ENCODE measurements around the gene EFCAB3. TPM values are rescaled to one million over a fixed set of nuclear protein-coding genes. Genes with fewer than 3 reads are reported as not detected.

Gene EFCAB3
- not detected for polyA plus RNA-seq (2012; ENCODE audit: insufficient read depth, insufficient read length, low read depth)

- no peak within 1 kb of the TSS for H3K4me3 ChIP-seq (ENCODE audit: low read depth, low read length)
Observed at GRCh38 chr17:62380253-62380652, at the start of gene EFCAB3. Gene EFCAB3, plus strand, starts transcription at chr17:62380553. Its CDS starts 2,427 bp downstream, at chr17:62382980.

DNA sequence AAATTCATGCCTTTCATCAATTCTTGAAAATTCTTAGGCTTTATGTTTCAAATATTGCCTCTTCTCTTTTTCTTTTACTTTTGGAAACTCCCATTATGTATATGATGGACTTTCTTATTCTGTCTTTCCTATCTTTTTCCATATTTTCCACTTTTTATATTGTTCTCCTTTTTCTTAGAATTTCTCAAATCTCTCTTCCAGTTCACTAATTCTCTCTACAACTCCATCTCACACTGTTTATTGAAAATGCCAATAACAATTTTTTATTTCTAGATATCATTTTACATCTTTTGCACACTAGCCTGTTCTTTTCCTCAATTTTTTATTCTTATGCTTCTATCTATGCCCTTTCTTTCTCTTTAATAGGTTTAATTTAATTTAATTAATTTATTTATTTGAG is 43.8 kb upstream of the EFCAB3 start:
- TF ChIP-seq, protein P1, sequence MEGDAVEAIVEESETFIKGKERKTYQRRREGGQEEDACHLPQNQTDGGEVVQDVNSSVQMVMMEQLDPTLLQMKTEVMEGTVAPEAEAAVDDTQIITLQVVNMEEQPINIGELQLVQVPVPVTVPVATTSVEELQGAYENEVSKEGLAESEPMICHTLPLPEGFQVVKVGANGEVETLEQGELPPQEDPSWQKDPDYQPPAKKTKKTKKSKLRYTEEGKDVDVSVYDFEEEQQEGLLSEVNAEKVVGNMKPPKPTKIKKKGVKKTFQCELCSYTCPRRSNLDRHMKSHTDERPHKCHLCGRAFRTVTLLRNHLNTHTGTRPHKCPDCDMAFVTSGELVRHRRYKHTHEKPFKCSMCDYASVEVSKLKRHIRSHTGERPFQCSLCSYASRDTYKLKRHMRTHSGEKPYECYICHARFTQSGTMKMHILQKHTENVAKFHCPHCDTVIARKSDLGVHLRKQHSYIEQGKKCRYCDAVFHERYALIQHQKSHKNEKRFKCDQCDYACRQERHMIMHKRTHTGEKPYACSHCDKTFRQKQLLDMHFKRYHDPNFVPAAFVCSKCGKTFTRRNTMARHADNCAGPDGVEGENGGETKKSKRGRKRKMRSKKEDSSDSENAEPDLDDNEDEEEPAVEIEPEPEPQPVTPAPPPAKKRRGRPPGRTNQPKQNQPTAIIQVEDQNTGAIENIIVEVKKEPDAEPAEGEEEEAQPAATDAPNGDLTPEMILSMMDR (IDR thresholded peaks at IDR 0.05; ENCODE audit: low read depth, low read length), result no peak

More at GRCh38 chr17:62380253-62380652, at the start of gene EFCAB3:
- Histone ChIP-seq H3K4me1 (no peaks in the 10 kb centered on the region), H3K27me3 (peaks cover 38% of the 10 kb centered on the region), H3K9me3 (no peaks in the 10 kb centered on the region), H3K36me3 (no peaks in the 10 kb centered on the region)
- TF ChIP-seq, protein P1 (IDR thresholded peaks at IDR 0.05; ENCODE audit: low read depth, low read length), result no peak
- no peak for DNase-seq

GRCh38 chr17:62343764-62344270 is 36.5 kb upstream of the EFCAB3 start:
- peaks cover 16% of the 10 kb centered on the region for H3K27me3 ChIP-seq
- H3K4me1 ChIP-seq, result no peaks in the 10 kb centered on the region; the same call in 1 of the 2 replicates
- no peak for DNase-seq
- no peaks in the 10 kb centered on the region; the same call in 1 of the 2 replicates for H3K9me3 ChIP-seq
- H3K4me3 ChIP-seq (ENCODE audit: low read depth, low read length), result no peak overlapping the region
- TF ChIP-seq, protein P1 (IDR thresholded peaks at IDR 0.05; ENCODE audit: low read depth, low read length), result no peak
- H3K36me3 ChIP-seq, result no peaks in the 10 kb centered on the region

More for the DNA sequence above, 43.8 kb upstream of the EFCAB3 start:
- Histone ChIP-seq H3K36me3 (no peaks in the 10 kb centered on the region), H3K27me3 (peaks cover 9% of the 10 kb centered on the region), H3K9me3 (no peaks in the 10 kb centered on the region; the same call in 1 of the 2 replicates), H3K4me3 (ENCODE audit: low read depth, low read length) (no peak overlapping the region), H3K4me1 (no peaks in the 10 kb centered on the region)
- no peak for DNase-seq

DNA sequence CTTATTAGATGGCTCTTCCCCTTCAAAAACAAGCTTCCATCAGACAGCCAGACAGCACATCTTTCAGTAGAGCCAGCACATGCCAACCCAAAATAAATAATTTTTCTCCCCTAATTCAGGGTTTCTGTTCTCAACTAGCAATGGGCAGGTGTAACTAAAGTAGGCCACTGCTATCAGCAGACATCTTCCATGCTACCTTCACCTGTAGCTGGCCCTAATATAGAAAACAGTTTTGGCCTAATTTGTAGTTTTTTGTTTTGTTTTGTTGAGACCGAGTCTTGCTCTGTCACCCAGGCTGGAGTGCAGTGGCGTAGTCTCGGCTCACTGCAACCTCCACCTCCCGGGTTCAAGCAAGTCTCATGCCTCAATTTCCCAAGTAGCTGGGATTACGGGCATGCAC is 29.2 kb upstream of the EFCAB3 start:
- no peaks in the 10 kb centered on the region; the same call in 1 of the 2 replicates for H3K4me1 ChIP-seq
- no peaks in the 10 kb centered on the region; the same call in 1 of the 2 replicates for H3K9me3 ChIP-seq
- H3K4me3 ChIP-seq (ENCODE audit: low read depth, low read length), result no peak overlapping the region
- peaks cover 55% of the 10 kb centered on the region for H3K27me3 ChIP-seq
- TF ChIP-seq, protein P1 (IDR thresholded peaks at IDR 0.05; ENCODE audit: low read depth, low read length), result no peak
- H3K36me3 ChIP-seq, result no peaks in the 10 kb centered on the region
- no peak for DNase-seq

GRCh38 chr17:62366191-62366590 is 14.2 kb upstream of the EFCAB3 start:
- Histone ChIP-seq H3K36me3 (no peaks in the 10 kb centered on the region), H3K27me3 (no peaks in the 10 kb centered on the region), H3K9me3 (no peaks in the 10 kb centered on the region), H3K4me1 (no peaks in the 10 kb centered on the region), H3K4me3 (ENCODE audit: low read depth, low read length) (no peak overlapping the region)
- TF ChIP-seq, protein P1 (IDR thresholded peaks at IDR 0.05; ENCODE audit: low read depth, low read length), result no peak
- no peak for DNase-seq

DNA sequence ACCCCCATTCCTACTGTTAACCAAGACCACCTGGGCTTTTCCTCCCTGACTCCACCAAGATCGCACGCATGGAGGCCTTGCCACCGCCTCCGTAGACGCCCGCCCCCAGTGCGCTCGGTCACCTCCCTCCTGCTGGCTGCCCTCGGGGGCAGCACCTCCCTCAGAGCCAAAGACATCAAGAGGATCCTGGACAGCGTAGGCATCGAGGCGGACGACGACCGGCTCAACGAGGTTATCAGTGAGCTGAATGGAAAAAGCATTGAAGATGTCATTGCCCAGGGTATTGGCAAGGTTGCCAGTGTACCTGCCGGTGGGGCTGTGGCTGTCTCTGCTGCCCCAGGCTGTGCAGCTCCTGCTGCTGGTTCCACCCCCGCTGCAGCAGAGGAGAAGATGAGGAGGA is 1.2 kb downstream of the EFCAB3 start:
- H3K36me3 ChIP-seq, result no peaks in the 10 kb centered on the region
- DNase-seq, result no peak
- H3K4me3 ChIP-seq (ENCODE audit: low read depth, low read length), result no peak overlapping the region
- H3K9me3 ChIP-seq, result no peaks in the 10 kb centered on the region
- peaks cover 26% of the 10 kb centered on the region for H3K27me3 ChIP-seq
- TF ChIP-seq, protein P1 (IDR thresholded peaks at IDR 0.05; ENCODE audit: low read depth, low read length), result no peak
- no peaks in the 10 kb centered on the region for H3K4me1 ChIP-seq
